ENCODE results near the gene EFTUD2. TPM values are rescaled to one million over a fixed set of nuclear protein-coding genes. Genes with fewer than 3 reads are reported as not detected.

The EFTUD2 gene
- total RNA-seq, 2 donors from 2014 or later: 35.2 to 117 TPM

DNA sequence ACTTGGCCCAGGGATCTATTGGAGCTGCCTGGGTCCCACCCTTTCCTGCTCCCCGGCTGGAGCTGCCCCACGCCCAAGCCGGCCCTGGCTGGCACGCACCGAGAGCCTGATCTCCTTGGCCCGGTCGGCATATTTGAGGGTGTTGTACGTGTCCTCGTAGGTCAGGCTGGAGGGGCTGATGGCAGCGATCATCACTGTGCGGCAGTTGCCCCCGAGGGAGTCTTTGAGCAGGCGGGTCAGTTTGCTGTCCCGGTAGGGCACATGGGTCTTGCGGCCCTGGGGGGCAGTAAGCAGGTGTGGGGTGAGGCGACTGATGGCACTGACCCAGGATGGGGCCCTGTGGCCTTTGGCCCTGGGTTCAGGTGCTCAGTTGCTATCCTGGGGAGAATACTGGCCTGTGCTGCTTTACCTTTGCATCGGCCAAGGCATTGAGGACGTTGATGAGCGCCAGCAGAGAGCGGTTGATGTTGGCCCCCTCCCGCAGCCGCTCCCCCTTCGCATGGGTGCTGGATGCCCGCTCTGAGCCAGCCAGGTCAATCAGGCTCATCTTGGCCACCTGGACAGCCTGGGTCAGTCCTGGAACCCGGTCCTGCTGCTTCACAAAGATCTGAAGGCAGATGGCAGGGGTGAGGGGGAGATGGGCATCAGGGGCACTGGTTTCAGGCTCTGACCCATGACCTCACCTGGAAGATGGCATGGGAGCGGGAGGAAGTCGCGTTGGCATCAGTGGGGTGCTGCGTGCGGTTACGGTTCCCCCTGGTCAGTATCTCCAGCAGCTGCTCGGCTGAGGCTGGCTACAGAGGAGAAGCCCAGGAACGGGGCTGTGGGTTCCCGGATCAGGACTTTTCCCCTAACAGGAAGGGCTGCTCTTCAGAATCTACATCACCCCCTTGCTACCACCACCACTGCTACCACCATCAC lies 34.8 kb upstream of the EFTUD2 start:
- no peak for DNase-seq (ENCODE audit: low spot score)
- Histone ChIP-seq H3K27ac (no peak overlapping the region), H3K9me3 (no peaks in the 10 kb centered on the region), H3K4me3 (no peak overlapping the region), H3K4me1 (ENCODE audit: control insufficient read depth in 1 of 2, low read depth in 2 of 2) (no peaks in the 10 kb centered on the region), H3K36me3 (no peaks in the 10 kb centered on the region), H3K27me3 (replicated peaks; ENCODE audit: insufficient read depth) (no peaks in the 10 kb centered on the region)
- TF ChIP-seq, protein P1, sequence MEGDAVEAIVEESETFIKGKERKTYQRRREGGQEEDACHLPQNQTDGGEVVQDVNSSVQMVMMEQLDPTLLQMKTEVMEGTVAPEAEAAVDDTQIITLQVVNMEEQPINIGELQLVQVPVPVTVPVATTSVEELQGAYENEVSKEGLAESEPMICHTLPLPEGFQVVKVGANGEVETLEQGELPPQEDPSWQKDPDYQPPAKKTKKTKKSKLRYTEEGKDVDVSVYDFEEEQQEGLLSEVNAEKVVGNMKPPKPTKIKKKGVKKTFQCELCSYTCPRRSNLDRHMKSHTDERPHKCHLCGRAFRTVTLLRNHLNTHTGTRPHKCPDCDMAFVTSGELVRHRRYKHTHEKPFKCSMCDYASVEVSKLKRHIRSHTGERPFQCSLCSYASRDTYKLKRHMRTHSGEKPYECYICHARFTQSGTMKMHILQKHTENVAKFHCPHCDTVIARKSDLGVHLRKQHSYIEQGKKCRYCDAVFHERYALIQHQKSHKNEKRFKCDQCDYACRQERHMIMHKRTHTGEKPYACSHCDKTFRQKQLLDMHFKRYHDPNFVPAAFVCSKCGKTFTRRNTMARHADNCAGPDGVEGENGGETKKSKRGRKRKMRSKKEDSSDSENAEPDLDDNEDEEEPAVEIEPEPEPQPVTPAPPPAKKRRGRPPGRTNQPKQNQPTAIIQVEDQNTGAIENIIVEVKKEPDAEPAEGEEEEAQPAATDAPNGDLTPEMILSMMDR (IDR thresholded peaks at IDR 0.05): no peak
- no peak for ATAC-seq (ENCODE audit: insufficient number of reproducible peaks, low FRiP score, low read depth)

- H3K27me3 ChIP-seq (replicated peaks; ENCODE audit: insufficient read depth): no peaks in the 10 kb centered on the region
- no peak for ATAC-seq (ENCODE audit: insufficient number of reproducible peaks, low FRiP score, low read depth)
- no peaks in the 10 kb centered on the region for H3K9me3 ChIP-seq
- H3K36me3 ChIP-seq: no peaks in the 10 kb centered on the region
- TF ChIP-seq, protein P1 (IDR thresholded peaks at IDR 0.05): no peak
- H3K27ac ChIP-seq: no peak overlapping the region
- no peak overlapping the region for H3K4me3 ChIP-seq
- no peak for DNase-seq (ENCODE audit: low spot score)
- H3K4me1 ChIP-seq (ENCODE audit: control insufficient read depth in 1 of 2, low read depth in 2 of 2): no peaks in the 10 kb centered on the region
Measured at GRCh38 chr17:44932787-44933097, 33.5 kb upstream of the EFTUD2 start.

DNA sequence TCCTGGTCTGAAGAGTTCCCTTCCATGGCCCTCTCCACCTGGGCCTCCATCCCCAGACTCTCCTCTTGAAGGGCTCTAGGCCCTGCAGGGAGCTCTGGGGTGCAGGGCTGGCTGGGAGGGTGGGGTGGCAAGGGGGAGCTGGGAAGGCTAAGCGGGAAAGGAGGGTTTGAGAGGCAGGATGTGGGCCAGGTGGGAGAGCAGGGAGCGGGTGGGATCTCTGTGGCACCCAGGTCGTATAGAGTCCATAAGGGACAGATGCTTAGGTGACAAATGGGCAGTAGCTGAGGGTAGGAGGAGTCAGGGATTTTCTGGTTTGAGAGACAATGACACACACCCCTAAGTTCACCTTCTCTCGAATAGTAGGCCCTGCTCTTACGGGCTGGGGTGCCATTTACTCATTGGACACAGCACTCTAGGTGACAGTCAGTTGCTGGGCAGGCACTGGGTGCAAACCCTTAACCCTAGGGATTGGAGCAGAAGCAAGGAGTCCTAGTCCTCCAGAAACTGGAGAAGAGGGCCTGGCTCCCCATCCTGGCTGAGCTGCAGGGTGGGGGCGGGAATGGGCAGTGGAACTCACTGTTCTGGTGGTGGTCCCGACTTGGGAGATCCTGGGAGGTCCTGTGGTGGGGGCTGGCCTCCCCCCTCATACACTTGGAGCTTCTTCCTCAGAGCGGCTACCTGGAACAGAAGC lies 33.0 kb upstream of the EFTUD2 start:
- H3K27ac ChIP-seq: no peak overlapping the region
- ATAC-seq (ENCODE audit: insufficient number of reproducible peaks, low FRiP score, low read depth) (no peak), DNase-seq (ENCODE audit: low spot score) (no peak)
- TF ChIP-seq, protein P1 (IDR thresholded peaks at IDR 0.05): no peak
- no peak overlapping the region for H3K4me3 ChIP-seq
- H3K4me1 ChIP-seq (ENCODE audit: control insufficient read depth in 1 of 2, low read depth in 2 of 2): no peaks in the 10 kb centered on the region
- H3K27me3 ChIP-seq (replicated peaks; ENCODE audit: insufficient read depth): no peaks in the 10 kb centered on the region
- no peaks in the 10 kb centered on the region for H3K9me3 ChIP-seq
- H3K36me3 ChIP-seq: no peaks in the 10 kb centered on the region

GRCh38 chr17:44931376-44931775 lies 32.1 kb upstream of the EFTUD2 start:
- ATAC-seq (ENCODE audit: insufficient number of reproducible peaks, low FRiP score, low read depth): no peak
- no peak overlapping the region for H3K27ac ChIP-seq
- H3K36me3 ChIP-seq: no peaks in the 10 kb centered on the region
- no peaks in the 10 kb centered on the region for H3K9me3 ChIP-seq
- DNase-seq (ENCODE audit: low spot score): no peak
- H3K4me1 ChIP-seq (ENCODE audit: control insufficient read depth in 1 of 2, low read depth in 2 of 2): no peaks in the 10 kb centered on the region
- no peak overlapping the region for H3K4me3 ChIP-seq
- TF ChIP-seq, protein P1 (IDR thresholded peaks at IDR 0.05): no peak
- no peaks in the 10 kb centered on the region for H3K27me3 ChIP-seq (replicated peaks; ENCODE audit: insufficient read depth)

DNA sequence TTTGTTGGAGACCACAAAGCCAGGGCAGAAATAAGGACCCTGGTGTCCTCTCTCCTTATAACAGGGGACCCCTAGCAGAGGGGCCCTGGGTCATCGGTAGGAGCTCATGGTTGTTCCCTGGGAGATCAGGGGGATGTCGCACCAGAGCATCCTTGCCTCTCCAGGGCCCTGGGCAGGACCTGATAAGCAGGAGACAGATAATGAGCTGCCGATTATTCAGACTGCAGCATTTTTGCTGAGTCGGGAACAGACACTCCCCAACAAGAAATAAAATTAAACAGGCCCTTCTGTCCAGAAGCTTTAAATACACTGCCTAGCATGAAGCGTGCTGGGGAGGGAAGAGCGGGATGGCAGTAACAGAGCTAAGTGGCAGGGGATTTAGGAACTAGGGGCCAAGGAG lies 31.4 kb upstream of the EFTUD2 start:
- TF ChIP-seq, protein P1 (IDR thresholded peaks at IDR 0.05): no peak
- Histone ChIP-seq H3K4me1 (ENCODE audit: control insufficient read depth in 1 of 2, low read depth in 2 of 2) (no peaks in the 10 kb centered on the region), H3K4me3 (no peak overlapping the region), H3K27ac (no peak overlapping the region), H3K27me3 (replicated peaks; ENCODE audit: insufficient read depth) (no peaks in the 10 kb centered on the region), H3K9me3 (no peaks in the 10 kb centered on the region), H3K36me3 (no peaks in the 10 kb centered on the region)
- no peak for DNase-seq (ENCODE audit: low spot score)
- no peak for ATAC-seq (ENCODE audit: insufficient number of reproducible peaks, low FRiP score, low read depth)
